SJSA1 (cell line): ENCODE data around the gene ITGBL1. TPM values are rescaled to one million over a fixed set of nuclear protein-coding genes. Genes with fewer than 3 reads are reported as not detected.

Source experiments
- DNase-seq, 2 experiments: peaks; one replicate each; pipeline ENCODE4 v3.0.0-alpha.2; 2015 to 2020; ENCODE audit warnings: low spot score in 2 of 2, low read depth in 1 of 2
- H3K27ac ChIP-seq: fragments of 250-450 bp; sonication (Bioruptor Pico); 2 replicates; pipeline ENCODE4 v1.5.1; 2020; ENCODE audit warnings: mild to moderate bottlenecking, moderate library complexity
- H3K27me3 ChIP-seq: fragments of 250-450 bp; sonication (Bioruptor Pico); replicated peaks from 2 replicates; pipeline ENCODE4 v1.5.1; 2020; ENCODE audit warnings: mild to moderate bottlenecking, moderate library complexity
- H3K36me3 ChIP-seq: fragments of 250-450 bp; sonication (Bioruptor Pico); 2 replicates; pipeline ENCODE4 v1.5.1; 2020; ENCODE audit warnings: mild to moderate bottlenecking
- H3K4me1 ChIP-seq: fragments of 250-450 bp; sonication (Bioruptor Pico); replicated peaks from 2 replicates; pipeline ENCODE4 v1.6.1; 2021; ENCODE audit warnings: mild to moderate bottlenecking
- H3K4me3 ChIP-seq: fragments of 250-450 bp; sonication (Bioruptor Pico); 2 replicates; pipeline ENCODE4 v1.5.1; 2020; ENCODE audit warnings: mild to moderate bottlenecking
- H3K9me3 ChIP-seq: fragments of 250-450 bp; sonication (Bioruptor Pico); replicated peaks from 2 replicates; pipeline ENCODE4 v1.5.1; 2020; ENCODE audit warnings: mild to moderate bottlenecking
- total RNA-seq: library from RNA; depleted of rRNA; stranded (reverse); fragments of >200 nt; shearing (Covaris generic); gene quantifications from 2 replicates; pipeline ENCODE4 v1.2.3, GENCODE V29; 2014

Gene ITGBL1
- total RNA-seq, 1 experiment from 2014 or later: 63.3 TPM

GRCh38 chr13:101511161-101511560, 58.7 kb downstream of the ITGBL1 start:
- H3K36me3 ChIP-seq: no peaks in the 10 kb centered on the region
- H3K27me3 ChIP-seq: no peaks in the 10 kb centered on the region
- no peaks in the 10 kb centered on the region for H3K9me3 ChIP-seq
- no peak overlapping the region for H3K4me3 ChIP-seq
- no peak overlapping the region for H3K27ac ChIP-seq
- no peak for DNase-seq
- peaks cover 14% of the 10 kb centered on the region for H3K4me1 ChIP-seq

- peaks cover 14% of the 10 kb centered on the region for H3K4me1 ChIP-seq
- H3K27me3 ChIP-seq: no peaks in the 10 kb centered on the region
- no peaks in the 10 kb centered on the region for H3K9me3 ChIP-seq
- DNase-seq: no peak
- H3K4me3 ChIP-seq: no peak overlapping the region
- no peak overlapping the region for H3K27ac ChIP-seq
- H3K36me3 ChIP-seq: no peaks in the 10 kb centered on the region
Observed at GRCh38 chr13:101511766-101512165, 59.3 kb downstream of the ITGBL1 start.

GRCh38 chr13:101512650-101513049, 60.2 kb downstream of the ITGBL1 start:
- H3K27ac ChIP-seq: no peak overlapping the region
- DNase-seq: no peak
- no peaks in the 10 kb centered on the region for H3K27me3 ChIP-seq
- H3K9me3 ChIP-seq: no peaks in the 10 kb centered on the region
- H3K4me1 ChIP-seq: peaks cover 14% of the 10 kb centered on the region
- no peaks in the 10 kb centered on the region for H3K36me3 ChIP-seq
- no peak overlapping the region for H3K4me3 ChIP-seq

- H3K4me1 ChIP-seq: peaks cover 14% of the 10 kb centered on the region
- H3K27ac ChIP-seq: no peak overlapping the region
- H3K36me3 ChIP-seq: no peaks in the 10 kb centered on the region
Observed at GRCh38 chr13:101514100-101514499, 61.6 kb downstream of the ITGBL1 start.

GRCh38 chr13:101514695-101515275, 62.3 kb downstream of the ITGBL1 start:
- H3K27ac ChIP-seq: no peak overlapping the region
- H3K9me3 ChIP-seq: no peaks in the 10 kb centered on the region
- no peaks in the 10 kb centered on the region for H3K36me3 ChIP-seq
- DNase-seq: peak in 1 of 2 experiments; percentile 33
- H3K4me1 ChIP-seq: peaks cover 14% of the 10 kb centered on the region
- no peaks in the 10 kb centered on the region for H3K27me3 ChIP-seq
- no peak overlapping the region for H3K4me3 ChIP-seq

More at GRCh38 chr13:101514100-101514499, 61.6 kb downstream of the ITGBL1 start:
- no peak for DNase-seq
- H3K27me3 ChIP-seq: no peaks in the 10 kb centered on the region
- no peak overlapping the region for H3K4me3 ChIP-seq
- H3K9me3 ChIP-seq: no peaks in the 10 kb centered on the region

GRCh38 chr13:101515504-101515903, 63.0 kb downstream of the ITGBL1 start:
- peaks cover 17% of the 10 kb centered on the region for H3K4me1 ChIP-seq
- H3K4me3 ChIP-seq: no peak overlapping the region

GRCh38 chr13:101516262-101516661, 63.8 kb downstream of the ITGBL1 start:
- no peak for DNase-seq
- Histone ChIP-seq H3K9me3 (no peaks in the 10 kb centered on the region), H3K27me3 (no peaks in the 10 kb centered on the region), H3K27ac (no peak overlapping the region), H3K36me3 (no peaks in the 10 kb centered on the region), H3K4me3 (no peak overlapping the region), H3K4me1 (peaks cover 25% of the 10 kb centered on the region)

More at GRCh38 chr13:101515504-101515903, 63.0 kb downstream of the ITGBL1 start:
- H3K27me3 ChIP-seq: no peaks in the 10 kb centered on the region
- DNase-seq: no peak
- no peaks in the 10 kb centered on the region for H3K36me3 ChIP-seq
- no peak overlapping the region for H3K27ac ChIP-seq
- H3K9me3 ChIP-seq: no peaks in the 10 kb centered on the region

- peaks cover 17% of the 10 kb centered on the region for H3K4me1 ChIP-seq
- no peaks in the 10 kb centered on the region for H3K36me3 ChIP-seq
- peak overlapping the region; percentile 34; the same call in 1 of the 2 replicates for H3K27ac ChIP-seq
- no peaks in the 10 kb centered on the region for H3K9me3 ChIP-seq
- no peaks in the 10 kb centered on the region for H3K27me3 ChIP-seq
- H3K4me3 ChIP-seq: no peak overlapping the region
- peak; percentile 25 to 49 for DNase-seq
Observed at GRCh38 chr13:101520672-101521071, 68.2 kb downstream of the ITGBL1 start.

GRCh38 chr13:101521371-101521770, 68.9 kb downstream of the ITGBL1 start:
- 0 out of 2 replicates have a peak overlapping the region, but pooled peaks have one; percentile 34 for H3K27ac ChIP-seq
- peaks cover 17% of the 10 kb centered on the region for H3K4me1 ChIP-seq

GRCh38 chr13:101522607-101523006, 70.1 kb downstream of the ITGBL1 start:
- Histone ChIP-seq H3K9me3 (no peaks in the 10 kb centered on the region), H3K4me1 (peaks cover 17% of the 10 kb centered on the region), H3K27me3 (no peaks in the 10 kb centered on the region), H3K36me3 (no peaks in the 10 kb centered on the region), H3K27ac (no peak overlapping the region), H3K4me3 (no peak overlapping the region)
- no peak for DNase-seq

More at GRCh38 chr13:101521371-101521770, 68.9 kb downstream of the ITGBL1 start:
- H3K9me3 ChIP-seq: no peaks in the 10 kb centered on the region
- no peaks in the 10 kb centered on the region for H3K36me3 ChIP-seq
- DNase-seq: no peak
- H3K27me3 ChIP-seq: no peaks in the 10 kb centered on the region
- H3K4me3 ChIP-seq: no peak overlapping the region

GRCh38 chr13:101523154-101524131, 71.0 kb downstream of the ITGBL1 start:
- peak; percentile 34 to 55 for DNase-seq
- no peaks in the 10 kb centered on the region for H3K27me3 ChIP-seq
- peaks cover 17% of the 10 kb centered on the region for H3K4me1 ChIP-seq
- H3K27ac ChIP-seq: no peak overlapping the region
- H3K9me3 ChIP-seq: no peaks in the 10 kb centered on the region
- no peak overlapping the region for H3K4me3 ChIP-seq
- no peaks in the 10 kb centered on the region for H3K36me3 ChIP-seq

GRCh38 chr13:101527130-101527529, 74.7 kb downstream of the ITGBL1 start:
- peaks cover 14% of the 10 kb centered on the region for H3K4me1 ChIP-seq
- H3K36me3 ChIP-seq: no peaks in the 10 kb centered on the region
- no peak for DNase-seq
- H3K9me3 ChIP-seq: no peaks in the 10 kb centered on the region
- H3K27me3 ChIP-seq: no peaks in the 10 kb centered on the region
- no peak overlapping the region for H3K4me3 ChIP-seq
- no peak overlapping the region for H3K27ac ChIP-seq

- H3K27me3 ChIP-seq: no peaks in the 10 kb centered on the region
- DNase-seq: no peak
- H3K4me3 ChIP-seq: no peak overlapping the region
- no peak overlapping the region for H3K27ac ChIP-seq
- H3K9me3 ChIP-seq: no peaks in the 10 kb centered on the region
- no peaks in the 10 kb centered on the region for H3K36me3 ChIP-seq
- H3K4me1 ChIP-seq: peaks cover 8% of the 10 kb centered on the region
Observed at GRCh38 chr13:101529422-101529821, 76.9 kb downstream of the ITGBL1 start.

- Histone ChIP-seq H3K9me3 (no peaks in the 10 kb centered on the region), H3K27ac (no peak overlapping the region), H3K4me1 (peaks cover 14% of the 10 kb centered on the region), H3K36me3 (no peaks in the 10 kb centered on the region), H3K4me3 (no peak overlapping the region), H3K27me3 (no peaks in the 10 kb centered on the region)
- no peak for DNase-seq
Observed at GRCh38 chr13:101530293-101530692, 77.8 kb downstream of the ITGBL1 start.
